GM21423 (cell line): ENCODE data around the gene SMIM36.
"Not testable (repeated sequence)": the region's sequence is repeated elsewhere in the genome, so short reads cannot be mapped to it uniquely, and the experiment has no call there.

Experiments used
- ATAC-seq: cut with Tn5 transposase; IDR thresholded peaks from one replicate; pipeline ENCODE4 v1.9.1; 2021; ENCODE audit warnings: mild to moderate bottlenecking, moderate library complexity; ENCODE audit not compliant: unreplicated experiment

Gene SMIM36

DNA sequence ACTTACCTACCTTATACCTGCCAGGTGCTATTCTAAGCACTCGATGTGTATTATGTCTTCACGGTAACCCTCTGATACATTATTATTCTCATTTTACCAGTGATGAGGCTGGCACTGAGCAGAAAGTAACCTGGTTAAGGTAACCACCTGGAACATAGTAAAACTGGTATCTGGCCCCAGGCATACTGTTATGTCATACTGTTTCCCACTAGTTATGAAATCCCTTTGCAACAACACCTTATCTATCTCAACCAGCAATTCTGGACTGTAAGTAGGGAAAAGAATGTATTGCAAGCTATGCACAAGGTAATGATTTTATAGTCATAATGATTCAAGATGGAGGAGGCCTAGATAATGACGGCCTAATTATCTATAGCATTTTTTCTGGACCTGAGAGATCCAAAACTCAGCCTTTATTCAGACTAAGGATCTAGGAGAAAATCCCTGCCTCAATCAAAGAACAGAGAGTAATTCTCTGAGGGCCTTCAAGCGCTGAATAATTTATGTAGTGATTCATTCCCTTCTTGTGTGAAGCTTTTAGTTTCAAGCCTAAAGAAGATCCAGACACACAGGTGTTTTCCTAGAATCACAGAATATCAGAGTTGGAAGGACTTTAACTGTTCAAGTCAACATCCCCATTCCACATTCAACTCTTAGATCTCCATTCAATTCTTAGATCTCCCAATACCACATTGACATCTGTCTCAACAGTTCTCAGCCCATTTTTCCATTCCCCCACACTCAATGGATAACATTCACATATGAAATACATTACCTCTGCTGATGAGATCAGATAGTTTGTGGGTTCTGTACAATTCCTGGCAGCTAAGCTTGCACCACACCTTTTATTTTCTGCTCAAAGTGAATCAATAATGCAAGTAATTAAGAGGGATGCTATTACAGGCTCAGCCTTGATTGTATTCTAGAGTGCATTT is 74.8 kb downstream of the SMIM36 start:
- peak; percentile 2 for ATAC-seq

DNA sequence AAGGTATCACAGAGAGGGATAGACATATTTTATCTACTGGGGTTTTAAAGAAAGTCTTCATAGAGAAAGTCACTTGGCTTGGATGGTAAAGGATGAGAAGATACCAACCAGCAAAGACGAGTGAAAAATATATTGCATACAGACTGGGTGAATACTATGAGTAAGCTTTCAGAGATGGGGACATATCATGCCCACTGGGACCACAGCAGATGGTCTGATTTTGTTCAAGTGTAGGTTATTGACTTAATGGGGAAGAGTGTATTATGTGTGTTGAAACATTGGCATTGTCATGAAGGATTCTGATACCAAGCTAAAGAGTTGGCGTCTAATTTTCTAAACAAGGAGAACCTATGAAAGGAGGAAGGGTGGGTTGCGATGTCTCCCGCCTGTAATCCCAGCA is 75.8 kb downstream of the SMIM36 start:
- ATAC-seq = no peak

DNA sequence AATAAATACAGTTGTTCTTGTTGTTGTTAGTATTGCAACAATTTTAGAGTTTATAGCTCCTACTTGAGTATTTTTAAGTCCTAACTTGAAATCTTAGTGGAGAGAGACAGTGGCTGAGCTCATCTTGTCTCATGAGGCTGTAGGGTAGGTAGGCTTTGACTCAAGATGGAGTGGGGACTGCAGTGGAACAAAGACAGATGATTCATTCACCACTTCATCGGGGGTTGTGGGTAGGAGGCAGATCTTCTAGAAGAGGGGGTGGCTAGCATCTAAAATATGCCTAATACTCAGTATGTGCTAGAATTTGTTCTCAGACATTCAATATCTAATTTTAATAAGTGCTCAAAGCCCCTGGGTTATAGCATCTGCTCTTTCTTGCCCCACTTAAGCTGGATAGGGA is 76.5 kb downstream of the SMIM36 start:
- no peak for ATAC-seq

DNA sequence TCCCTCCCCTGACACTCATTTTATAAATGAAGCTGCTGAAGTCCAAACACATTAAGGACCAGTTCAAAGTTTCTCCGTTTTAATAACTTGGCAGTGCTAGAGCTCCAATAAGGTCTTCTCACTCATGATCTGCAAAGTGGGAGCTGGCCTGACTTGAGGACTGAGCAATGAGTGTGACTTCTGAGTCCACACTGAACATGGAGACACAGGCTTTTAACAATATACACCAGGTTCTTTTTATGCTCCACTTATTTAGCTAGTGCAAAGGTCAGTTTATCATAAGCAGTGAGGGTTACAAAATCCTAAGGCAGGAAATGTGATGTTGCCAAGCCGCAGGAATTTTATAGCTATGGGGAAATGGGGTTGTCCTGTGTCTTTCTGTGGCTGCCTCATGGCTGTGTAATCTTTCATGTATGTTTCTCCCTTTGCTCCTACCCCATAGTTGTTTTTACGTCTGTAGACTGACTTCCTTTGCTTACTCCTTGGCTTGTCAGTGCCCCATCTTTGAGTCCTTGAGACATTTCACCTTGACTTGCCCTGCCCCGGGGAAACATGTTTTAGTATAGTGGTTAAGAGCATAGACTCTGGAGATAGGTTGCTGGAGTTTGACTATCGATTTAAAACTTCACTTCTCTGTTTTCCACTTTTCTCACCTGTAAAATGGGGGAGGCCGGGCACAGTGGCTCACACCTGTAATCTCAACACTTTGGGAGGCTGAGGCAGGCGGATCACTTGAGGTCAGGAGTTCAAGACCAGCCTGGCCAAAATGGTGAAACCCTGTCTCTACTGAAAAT is 77.4 kb downstream of the SMIM36 start:
- ATAC-seq = no peak

DNA sequence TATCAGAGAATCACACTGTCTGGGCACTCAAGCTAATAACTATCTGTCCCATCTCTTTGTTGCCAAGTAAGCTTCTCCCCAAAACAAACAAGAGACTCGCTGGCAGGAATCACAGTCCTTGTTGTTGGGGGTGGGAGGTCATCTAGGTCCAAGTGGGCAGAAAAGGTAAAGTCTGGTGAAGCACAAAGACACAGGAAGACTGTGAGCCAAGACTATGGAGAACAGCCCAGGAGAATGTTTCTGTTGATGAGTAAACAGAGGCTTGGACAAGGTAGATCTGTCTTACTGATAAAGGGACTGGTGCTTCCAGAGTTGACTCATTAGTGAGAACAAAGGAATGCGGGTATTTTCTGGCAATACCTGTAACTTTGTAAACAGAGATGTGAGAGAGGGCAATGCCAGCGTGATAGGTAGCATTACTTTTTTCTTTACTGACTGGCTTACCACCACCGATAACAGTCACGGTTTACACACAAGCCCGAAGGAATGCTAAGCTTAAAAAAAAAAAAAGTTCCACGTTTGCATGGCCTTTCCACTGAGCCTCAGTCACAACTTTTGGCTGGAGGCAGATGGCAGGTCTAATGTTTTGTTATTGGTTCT is 78.1 kb downstream of the SMIM36 start:
- ATAC-seq = no peak

DNA sequence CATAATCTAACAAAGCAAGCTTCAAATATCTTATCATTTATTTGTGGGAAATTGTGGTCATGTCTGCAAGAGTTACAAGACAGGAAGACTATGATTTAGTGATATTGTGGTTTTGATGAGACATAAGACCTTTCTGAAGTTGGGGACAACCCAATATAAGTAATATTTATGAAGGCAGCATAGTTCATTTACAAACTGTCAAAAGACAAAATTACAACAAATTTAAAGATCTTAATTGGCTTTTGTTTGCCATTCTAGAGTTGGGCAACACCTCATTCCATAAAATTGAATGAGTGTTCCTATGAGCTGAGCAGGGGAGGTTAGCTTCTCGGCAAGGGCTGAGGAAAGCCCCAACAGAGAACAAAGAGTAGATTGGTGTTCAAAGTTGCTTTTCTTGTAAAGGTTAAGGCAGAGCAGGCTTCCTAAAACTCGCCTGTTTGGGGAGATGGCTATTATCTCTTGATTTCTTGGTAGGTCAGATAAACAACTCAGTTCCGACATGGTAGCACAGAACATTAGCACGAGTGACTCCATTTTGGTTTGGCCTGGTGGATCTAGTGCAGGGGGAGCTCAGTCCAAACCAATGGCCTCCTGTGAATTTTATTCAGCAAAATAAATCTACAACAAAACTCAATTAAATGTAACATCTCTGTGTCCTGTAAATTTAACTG is 78.8 kb downstream of the SMIM36 start:
- no peak for ATAC-seq

DNA sequence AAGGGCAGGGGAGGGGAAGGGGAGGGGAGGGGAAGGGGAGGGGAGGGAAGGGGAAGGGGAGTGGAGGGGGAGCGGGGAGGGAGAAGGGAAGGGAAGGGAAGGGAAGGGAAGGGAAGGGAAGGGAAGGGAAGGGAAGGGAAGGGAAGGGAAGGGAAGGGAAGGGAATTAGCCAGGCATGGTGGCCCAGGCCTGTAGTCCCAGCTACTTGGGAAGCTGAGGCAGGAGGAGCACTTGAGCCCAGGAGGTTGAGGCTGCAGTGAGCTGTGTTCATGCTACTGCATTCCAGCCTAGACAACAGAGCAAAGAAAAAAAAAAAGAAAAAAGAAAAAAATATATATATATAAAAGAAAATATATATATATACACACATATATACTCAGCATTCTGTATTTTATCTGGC is 79.3 kb downstream of the SMIM36 start:
- not testable (repeated sequence) for ATAC-seq

DNA sequence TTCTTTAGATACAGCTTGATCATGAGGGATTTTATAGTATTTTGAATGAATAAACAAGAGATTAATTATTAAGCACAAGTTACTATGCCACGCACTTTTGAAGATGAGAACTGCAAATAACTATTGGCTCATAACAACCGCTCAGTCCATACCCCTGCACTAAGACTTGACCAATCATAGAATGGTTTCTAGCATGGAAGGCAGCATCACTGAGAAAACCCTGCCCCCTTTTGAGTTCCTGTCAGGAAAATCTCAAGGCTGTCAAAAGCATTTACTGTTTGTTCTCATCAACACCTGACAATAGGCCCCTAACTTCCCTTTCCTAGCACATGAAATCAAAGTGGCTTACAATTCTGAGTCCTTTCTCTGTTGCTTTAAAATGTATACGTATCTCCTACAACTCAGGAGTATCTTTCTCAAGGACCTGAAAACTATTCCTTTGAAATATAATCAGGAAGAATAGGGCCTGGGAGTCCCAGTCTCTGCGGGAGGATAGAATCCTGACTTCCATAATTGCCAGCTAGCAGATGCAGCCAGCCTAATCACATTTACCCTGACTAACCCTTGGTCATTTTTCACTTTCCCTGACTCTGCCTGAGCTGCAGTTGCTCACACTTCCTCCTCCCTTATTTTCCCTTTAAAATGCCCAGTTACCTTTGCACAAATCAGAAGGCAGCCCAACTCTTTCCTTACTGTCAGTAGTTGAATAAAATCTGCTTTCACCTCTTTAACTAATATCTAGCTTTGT is 80.5 kb downstream of the SMIM36 start:
- ATAC-seq = no peak

DNA sequence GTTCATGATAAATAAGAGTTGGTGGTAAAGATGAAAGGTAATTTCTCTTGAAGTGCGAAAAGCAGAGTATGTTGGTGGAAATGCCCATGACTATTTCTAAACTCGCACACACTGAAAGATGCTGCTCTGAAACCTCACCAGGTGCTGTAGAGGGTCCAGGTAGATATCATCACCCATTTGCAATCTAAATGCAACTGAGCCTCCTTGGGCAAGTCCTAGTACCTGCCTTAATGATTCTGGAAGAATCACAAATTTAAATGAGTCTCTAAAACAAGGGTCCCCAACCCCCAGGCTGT is 83.7 kb downstream of the SMIM36 start:
- peak; percentile 22 for ATAC-seq

DNA sequence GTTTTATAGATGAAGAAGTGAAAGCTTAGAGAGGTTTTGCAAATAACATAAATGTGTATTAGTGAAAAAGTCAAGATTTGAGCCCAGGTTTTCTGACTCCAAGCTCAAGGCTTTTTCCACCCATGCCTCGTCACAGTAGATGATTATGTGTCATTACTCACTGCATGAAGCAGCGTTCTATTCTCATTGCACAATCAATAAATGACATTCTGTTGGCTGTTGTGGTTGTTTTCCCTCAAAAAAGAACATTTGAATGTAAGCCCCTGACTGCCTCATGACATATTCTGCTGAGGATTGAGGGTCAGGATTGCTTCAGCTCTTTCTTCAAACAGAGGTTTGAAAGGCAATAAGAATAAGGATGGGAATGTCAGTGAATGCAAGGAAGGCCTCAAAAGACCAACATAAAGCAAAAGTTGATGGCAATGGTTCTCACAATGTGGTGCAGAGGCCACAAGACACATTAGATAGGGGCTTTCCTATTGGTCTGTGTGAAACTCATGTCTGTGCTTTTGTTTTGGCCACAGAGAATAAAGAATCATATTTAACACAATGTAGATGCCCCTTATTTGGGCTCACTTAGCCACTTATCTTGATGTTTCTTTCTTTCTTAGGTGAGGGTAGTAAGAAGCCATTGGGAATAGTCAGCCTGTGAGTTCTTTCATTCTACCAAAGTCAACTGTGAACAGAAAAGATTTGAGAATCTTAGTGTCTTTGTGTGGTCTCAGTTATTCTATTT is 84.2 kb downstream of the SMIM36 start:
- peak; percentile 47 for ATAC-seq

DNA sequence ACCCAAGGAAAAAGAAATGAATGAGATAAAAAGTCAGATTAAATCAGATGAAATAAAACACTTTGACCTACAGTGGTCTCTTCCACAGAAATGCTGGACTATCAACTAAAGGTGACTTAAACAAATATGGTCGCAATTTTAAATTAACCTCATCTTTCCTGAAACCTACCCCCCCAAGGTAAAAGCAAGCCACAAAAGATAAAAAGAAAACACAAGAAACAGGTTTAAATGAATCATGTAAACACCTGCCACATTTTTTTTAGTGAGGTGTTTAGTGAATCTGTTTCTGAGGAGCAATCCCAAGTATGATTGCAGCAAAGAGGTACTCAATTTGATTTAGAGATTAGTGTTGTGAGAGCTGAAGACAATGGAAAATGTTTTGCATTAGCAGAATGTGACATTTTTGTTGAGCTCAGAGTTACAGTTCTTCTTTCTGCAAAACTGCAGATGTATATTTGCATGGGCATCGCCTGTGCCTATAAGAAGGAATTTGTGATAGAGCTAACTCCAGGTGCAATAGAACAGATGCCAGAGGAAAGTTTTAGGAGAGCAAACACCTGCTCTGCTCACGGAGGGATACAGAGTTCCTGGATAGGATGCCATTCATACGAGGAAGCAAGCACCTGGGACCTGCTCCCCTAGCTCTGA is 86.2 kb downstream of the SMIM36 start:
- ATAC-seq = no peak

DNA sequence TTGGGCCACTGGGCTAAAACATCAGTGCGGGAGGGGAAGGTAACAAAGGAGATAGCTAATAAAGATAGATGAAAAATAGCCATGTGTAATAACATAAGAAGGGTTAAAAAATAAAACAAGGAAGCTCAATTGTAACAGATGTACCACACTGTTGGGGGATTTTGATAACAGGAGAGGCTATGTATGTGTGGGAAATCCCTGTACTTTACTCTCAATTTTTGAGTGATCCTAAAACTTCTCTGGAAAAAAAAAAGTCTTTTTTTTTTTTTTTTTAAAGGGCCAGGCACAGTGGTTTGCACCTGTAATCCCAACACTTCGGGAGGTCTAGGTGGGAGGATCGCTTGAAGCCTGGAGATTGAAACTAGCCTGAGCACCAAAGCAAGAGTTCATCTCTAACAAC is 87.7 kb downstream of the SMIM36 start:
- ATAC-seq = no peak

DNA sequence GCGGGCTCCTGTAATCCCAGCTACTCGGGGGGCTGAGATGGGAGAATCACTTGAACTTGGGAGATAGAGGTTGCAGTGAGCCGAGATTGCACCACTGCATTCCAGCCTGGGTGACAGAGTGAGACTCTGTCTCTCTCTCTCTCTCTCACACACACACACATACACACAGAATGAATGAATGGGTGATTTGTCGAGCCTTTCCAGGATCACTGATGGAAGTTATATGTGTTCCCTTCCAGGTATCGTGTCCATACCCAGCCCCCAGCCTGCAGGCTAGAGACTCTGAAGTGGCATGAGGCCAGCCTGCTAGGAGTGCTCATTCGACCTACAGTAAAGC is 88.5 kb downstream of the SMIM36 start:
- not testable (repeated sequence) for ATAC-seq

DNA sequence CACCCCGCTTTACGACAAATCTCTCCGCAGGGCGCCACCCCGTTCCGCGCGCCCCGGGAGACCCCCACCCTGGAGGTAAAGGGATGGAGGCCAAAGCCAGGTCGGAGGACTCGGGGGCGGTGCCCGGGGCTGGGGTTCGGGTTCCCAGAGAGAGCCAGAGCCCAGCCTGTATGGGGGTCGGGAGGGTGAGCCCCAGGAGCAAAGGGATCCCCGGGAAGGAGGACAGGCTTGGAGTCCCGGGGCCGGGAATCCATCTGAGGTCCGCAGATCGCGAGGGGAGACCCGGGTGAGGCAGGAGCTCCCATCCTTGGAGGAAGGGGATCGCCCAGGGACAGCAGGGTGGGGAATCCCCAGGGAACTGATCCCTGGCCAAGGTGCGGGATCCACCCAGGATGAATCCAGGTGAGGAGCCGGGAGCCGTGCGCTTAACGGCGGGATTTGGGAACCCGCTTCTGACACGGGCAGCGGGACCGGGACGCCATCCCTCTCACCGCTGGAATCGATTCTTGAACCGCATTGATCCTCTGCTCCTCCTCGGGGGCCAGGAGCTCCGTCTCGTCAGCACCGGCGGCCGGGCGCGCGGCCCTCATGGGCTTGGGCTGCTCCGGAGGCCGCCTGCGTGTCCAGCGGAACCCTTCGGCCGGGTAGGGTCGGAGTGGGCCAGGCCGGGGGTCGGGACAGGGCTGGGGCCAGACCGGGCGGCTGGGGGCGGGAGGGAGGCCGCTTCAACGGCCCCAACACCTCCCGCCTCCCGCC is 89.9 kb downstream of the SMIM36 start, which contains the start of gene MMD:
TSS of gene MMD (minus strand) at position 657 of the 756 bp plus-strand sequence. CDS start at position 517, 140 bp downstream.
- ATAC-seq = peak; percentile 6

DNA sequence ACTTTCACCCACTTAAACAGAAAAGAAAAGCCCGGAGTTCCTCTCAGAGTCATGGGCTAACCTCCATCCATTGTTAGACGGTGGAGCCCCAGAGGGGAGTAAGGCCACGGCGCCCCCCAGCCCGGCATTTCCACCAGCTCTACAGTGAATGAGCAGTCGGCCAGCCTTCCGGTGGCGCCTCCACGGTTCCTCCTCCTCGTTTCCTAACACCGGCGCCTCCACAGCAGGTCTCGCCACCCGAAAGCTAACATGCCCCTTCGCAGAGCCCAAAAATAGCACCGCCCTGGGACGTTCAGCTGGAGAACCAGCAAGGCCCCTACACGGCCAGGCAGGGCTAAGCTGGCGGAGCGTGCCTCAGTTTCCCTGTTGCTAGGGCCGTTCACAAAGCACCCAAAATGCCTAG is 90.5 kb downstream of the SMIM36 start:
- no peak for ATAC-seq

DNA sequence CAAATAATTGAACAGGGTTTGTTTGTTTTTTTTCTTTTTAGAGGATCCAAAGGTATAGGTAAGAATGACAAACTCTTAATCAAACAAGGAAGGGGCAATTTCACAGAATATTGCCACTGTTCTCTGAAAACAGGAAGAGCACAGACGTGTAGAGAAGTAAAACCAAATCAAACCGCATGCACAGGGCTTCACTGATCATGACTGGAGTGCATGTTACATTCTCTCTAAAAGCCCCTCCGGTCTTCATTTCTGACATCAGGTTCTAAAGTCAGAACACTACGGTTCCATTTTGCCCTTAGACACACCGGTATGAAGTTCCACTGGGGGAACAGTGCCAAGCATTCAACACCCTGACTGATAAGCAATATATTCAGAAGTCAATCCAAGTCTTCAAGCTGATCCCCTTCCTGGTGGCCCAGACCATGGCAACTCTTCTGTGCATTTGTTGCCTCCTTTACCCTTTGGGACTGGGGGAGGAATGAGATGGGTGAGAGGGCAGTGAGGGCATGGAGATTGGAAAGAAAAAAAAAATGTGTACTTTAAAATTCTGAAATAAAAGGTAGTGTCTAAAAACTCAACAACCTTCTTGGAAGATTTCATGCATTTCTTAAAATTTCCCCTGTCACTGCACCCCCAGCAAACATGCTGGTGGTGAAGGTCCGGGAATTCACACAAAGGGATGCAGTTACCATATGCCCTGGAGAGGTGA is 91.0 kb downstream of the SMIM36 start:
- peak; percentile 41 for ATAC-seq

DNA sequence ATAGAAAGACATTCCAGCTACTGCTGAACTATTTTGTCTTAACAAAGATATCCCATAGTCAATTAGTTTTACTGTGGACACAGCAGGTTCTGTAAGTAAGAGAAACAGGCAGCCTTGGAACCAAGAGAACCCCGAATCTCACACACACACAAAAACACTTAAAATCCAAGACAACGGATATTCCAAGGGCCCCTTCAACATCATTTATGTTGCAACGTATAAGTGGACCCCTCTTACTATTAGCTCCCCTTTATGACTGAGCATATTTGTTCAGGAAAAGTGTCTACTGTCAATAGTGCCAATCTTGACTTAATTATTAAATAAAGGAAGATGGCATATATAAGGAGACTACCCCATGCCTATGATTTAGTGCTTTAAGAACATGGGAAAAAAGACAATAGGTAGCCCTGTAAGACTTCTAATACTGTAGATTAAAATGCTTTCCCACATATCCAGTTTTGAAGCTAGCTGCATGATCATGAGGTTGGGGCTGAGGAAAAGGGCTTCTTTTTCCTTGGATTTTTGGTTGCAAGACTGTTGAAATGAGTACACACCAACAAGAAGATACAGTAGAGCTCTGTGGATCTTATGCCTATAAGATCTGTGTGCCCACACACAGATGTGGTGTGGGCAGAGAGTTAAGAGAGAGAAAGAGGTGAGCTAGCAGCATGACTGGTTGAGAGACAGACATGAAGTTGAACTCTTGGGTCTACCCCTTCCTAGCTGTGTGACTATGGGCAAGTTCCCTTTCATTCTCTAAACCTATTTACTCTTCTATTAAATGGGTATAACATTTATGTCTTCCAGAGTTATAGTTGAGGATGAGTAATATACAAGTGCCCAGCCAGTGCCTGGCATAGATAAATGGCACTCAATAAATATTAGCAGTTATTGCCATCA is 92.6 kb downstream of the SMIM36 start:
- ATAC-seq = no peak
